GM21529 (cell line): ENCODE data around the gene IRX2.

ENCODE experiments used
- ATAC-seq: cut with Tn5 transposase; IDR thresholded peaks from one replicate; pipeline ENCODE4 v1.9.1; 2021; ENCODE audit not compliant: unreplicated experiment

Gene IRX2

DNA sequence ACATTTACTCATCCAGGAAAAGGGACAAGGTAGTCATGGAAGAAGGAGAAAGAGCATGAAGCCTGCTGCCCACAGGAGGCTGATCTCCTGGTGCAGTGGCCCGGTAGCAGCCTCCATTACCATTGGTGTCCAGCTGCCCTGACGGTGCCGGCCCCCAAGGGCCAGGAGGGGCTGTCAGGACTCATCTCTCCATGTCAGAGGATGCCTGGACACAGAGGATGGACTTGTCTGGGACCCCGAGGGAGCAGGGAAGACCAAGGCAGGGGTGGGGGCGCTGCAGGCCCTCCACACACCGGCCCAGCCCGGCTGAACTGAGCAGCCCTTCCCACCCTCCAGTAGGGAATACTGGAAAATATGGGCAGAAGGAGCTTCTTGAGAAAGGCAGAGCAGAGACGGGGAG is 52.2 kb downstream of the IRX2 start:
- no peak for ATAC-seq

DNA sequence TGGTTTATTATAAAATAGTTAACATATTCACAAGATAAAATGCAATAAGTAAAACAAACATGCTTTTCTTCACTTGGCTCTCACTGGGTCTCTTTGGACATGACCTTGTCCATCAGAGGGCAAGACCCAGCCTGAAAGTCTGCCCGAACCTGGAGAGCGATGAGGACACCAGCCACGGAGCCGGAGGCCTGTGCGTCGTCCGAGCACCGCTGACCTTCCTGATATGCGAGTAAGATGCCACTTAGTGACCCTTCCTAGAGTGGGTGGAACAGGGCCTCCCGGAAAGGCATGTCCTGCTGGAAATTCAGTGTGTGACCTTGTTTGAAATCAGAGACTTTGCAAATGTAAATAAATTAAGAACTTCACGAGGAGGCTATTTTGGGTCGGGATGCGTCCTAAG is 52.9 kb downstream of the IRX2 start:
- ATAC-seq: no peak

DNA sequence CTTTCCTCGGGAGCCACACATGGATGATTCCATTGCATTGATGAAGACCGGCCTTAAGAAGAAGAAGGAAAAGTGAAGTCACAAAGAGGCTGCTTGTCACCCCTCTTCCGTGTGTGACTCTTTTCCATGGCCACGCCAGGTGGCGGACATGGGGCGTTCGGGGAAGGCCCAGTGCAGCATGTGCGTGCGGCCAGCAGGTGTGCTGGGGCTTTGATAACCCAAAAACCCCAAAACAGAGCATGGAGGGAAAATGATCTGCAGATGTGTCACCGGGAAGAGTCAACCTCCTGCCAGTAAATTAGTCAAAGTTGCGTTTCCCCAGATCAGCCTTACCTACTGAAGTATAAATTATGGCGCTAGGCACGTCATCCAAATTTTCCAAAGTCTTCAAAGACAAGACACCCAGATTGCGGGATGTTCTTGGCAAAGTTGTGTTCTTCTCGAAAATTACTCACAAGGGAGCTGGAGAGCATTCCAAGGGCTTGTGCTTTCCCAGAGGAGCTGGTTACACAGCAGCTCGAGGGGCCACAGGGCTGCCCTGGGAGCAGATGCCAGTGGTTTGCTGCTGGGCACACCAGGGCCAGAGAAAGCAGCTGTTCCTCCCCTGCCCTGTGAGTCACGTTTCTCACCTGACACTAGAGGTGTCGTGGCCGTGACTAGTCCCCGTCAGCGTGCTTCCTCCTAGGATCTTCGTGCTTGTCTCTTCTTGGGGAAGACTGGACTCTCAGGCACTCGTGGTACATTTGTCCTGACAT is 53.9 kb downstream of the IRX2 start:
- ATAC-seq: no peak

DNA sequence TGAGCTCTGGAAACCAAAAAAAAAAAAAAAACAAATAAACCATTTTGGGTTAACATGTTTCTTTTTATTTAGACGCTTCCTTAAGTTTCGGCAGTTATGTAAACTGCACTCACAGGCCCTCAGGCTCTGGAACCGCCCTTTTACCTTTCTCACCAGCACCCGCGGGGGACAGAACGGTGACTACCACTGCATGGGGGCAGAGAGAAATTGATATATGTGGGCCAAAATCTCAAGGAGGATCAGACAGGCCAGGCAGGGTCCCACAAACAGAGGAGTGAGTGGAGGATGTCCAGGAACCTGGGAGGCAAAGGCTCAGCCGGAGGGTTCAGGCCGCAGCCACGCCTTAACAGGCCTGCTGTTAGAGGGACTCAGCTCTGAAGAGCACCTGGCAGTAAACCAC is 54.4 kb downstream of the IRX2 start:
- no peak for ATAC-seq
